GM10248 (cell line): Measurements from ENCODE around the gene KRTAP13-1.

Experiments
- CTCF ChIA-PET: fragments of 300-600 bp; sonication (Branson Sonifier 250); formaldehyde crosslinking; extraction: SDS; loops from one replicate; lab custom pipeline; 2021; ENCODE audit warnings: antibody characterized with exemption; lab: Yijun Ruan, JAX
- POLR2A ChIA-PET: fragments of 350-650 bp; sonication (Branson Sonifier 250); formaldehyde crosslinking; extraction: SDS; loops from one replicate; lab custom pipeline; 2020; ENCODE audit warnings: antibody characterized with exemption; lab: Yijun Ruan, JAX
- DNase-seq: peaks from one replicate; pipeline ENCODE4 v3.0.0; 2012; ENCODE audit errors: extremely low spot score
- CTCF ChIP-seq: IDR thresholded peaks from 2 replicates; pipeline ENCODE4 v1.5.1; 2012; ENCODE audit warnings: mild to moderate bottlenecking, low read depth; ENCODE audit errors: extremely low read depth, missing control alignments, control extremely low read depth

The KRTAP13-1 gene

GRCh38 chr21:30372139-30372770, 23.6 kb upstream of the KRTAP13-1 start, which contains the start of gene KRTAP13-2:
KRTAP13-2 (minus strand) TSS chr21:30372271; CDS start chr21:30372213, 58 bp downstream.
- TF ChIP-seq CTCF = no peak
- ChIA-PET CTCF (interaction anchor here (1.7 kb wide), 1 partner anchor 17 kb away, joined by 5 read pairs; no protein-coding TSS in a partner anchor), POLR2A (no interaction called here)
- DNase-seq = no peak

GRCh38 chr21:30382201-30382600, 13.6 kb upstream of the KRTAP13-1 start:
- DNase-seq = no peak
- CTCF ChIA-PET = no interaction called here
- POLR2A ChIA-PET = no interaction called here
- no peak for TF ChIP-seq CTCF

GRCh38 chr21:30391492-30392025, 4.3 kb upstream of the KRTAP13-1 start:
- no peak for TF ChIP-seq CTCF
- no peak for DNase-seq
- POLR2A ChIA-PET = no interaction called here
- CTCF ChIA-PET = no interaction called here

- CTCF ChIA-PET = interaction anchor here (2.0 kb wide), 1 partner anchor 12 kb away, joined by 6 read pairs; no protein-coding TSS in a partner anchor
- no peak for TF ChIP-seq CTCF
- DNase-seq = no peak
- POLR2A ChIA-PET = no interaction called here
These were observed 13.1 kb downstream of the KRTAP13-1 start for GRCh38 chr21:30408782-30409494.

GRCh38 chr21:30415993-30416392, 20.2 kb downstream of the KRTAP13-1 start:
- no peak for TF ChIP-seq CTCF
- CTCF ChIA-PET = no interaction called here

GRCh38 chr21:30425826-30426225, 30.0 kb downstream of the KRTAP13-1 start, which contains the start of gene KRTAP13-3:
KRTAP13-3 (minus strand) TSS chr21:30425926; CDS start chr21:30425912, 14 bp downstream.
- TF ChIP-seq CTCF = no peak
- POLR2A ChIA-PET = no interaction called here
- CTCF ChIA-PET = no interaction called here
- DNase-seq = no peak

More at GRCh38 chr21:30415993-30416392, 20.2 kb downstream of the KRTAP13-1 start:
- no peak for DNase-seq
- POLR2A ChIA-PET = no interaction called here
